ENCODE data around the gene WDR46.

Gene WDR46

DNA sequence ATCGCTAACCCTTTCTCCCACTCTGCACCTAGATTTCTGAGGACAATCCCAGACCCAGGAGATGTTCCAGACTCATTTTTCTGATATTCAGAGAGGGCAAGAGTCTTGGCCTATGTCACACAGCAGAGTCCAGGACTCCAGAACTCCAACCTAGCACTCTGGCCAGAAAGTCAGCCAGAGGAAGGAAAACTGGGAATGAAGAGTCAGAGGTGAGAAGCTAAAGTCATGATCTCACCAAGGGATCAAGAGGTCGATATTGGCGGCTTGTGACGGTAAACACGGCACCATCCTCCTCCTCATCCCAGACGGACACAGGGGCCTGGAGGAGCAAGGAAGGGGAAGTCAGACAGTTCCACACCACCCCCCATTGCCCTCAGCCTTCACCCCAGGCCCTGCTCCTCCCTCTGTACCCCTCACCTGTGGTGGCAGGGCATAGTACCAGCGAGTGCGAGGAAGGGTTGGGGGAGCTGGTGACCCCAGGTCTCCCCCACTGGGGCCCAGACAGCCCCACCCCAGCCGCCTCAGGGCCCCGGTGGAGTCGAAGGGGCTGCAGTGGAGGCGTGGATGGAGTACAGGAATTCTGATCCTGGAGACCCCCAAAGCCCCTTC lies 7.9 kb upstream of the WDR46 start:
- H3K4me3 ChIP-seq: peak overlapping the region; percentile 66 to 83 (median 76)
- H3K4me1 ChIP-seq: peaks cover 33 to 71% (median 41%) of the 10 kb centered on the region in 10 experiments
- peak overlapping the region; percentile 72 to 99 (median 98); a peak in 21 of 22 replicates for H3K27ac ChIP-seq
- peaks cover 52 to 64% (median 58%) of the 10 kb centered on the region in 11 experiments for H3K36me3 ChIP-seq
- peaks cover 0 to 58% (median 17%) of the 10 kb centered on the region in 11 experiments; a peak in 16 of 22 replicates for H4K20me1 ChIP-seq
- no peak for TF ChIP-seq Cebpa-rat (IDR thresholded peaks at IDR 0.05)
- peak overlapping the region; percentile 84 to 99 (median 96) for H3K4me2 ChIP-seq
- no peaks in the 10 kb centered on the region for H3K27me3 ChIP-seq
- no peaks in the 10 kb centered on the region for H3K9me3 ChIP-seq (replicated peaks in 1 of 11)
- peak overlapping the region; percentile 88 to 99 (median 94) for H3K9ac ChIP-seq

GRCh38 chr6:33295621-33296369 lies 6.8 kb upstream of the WDR46 start:
- Histone ChIP-seq H4K20me1 (peaks cover 0 to 53% (median 11%) of the 10 kb centered on the region in 11 experiments; a peak in 14 of 22 replicates), H3K4me2 (peak overlapping the region in 6 of 11 experiments; percentile 84 to 99 (median 98); a peak in 11 of 22 replicates), H3K27me3 (no peaks in the 10 kb centered on the region), H3K4me1 (peaks cover 27 to 71% (median 39%) of the 10 kb centered on the region in 10 experiments), H3K27ac (peak overlapping the region in 6 of 11 experiments; percentile 22 to 99 (median 98); a peak in 7 of 22 replicates), H3K36me3 (peaks cover 57 to 64% (median 61%) of the 10 kb centered on the region in 11 experiments), H3K9ac (peak overlapping the region in 10 of 11 experiments; percentile 88 to 99 (median 94); a peak in 18 of 22 replicates), H3K9me3 (replicated peaks in 1 of 11) (no peaks in the 10 kb centered on the region), H3K4me3 (peak overlapping the region in 3 of 10 experiments; percentile 76 to 83 (median 79); a peak in 3 of 20 replicates)
- no peak for TF ChIP-seq Cebpa-rat (IDR thresholded peaks at IDR 0.05)

- Histone ChIP-seq H3K4me2 (peak overlapping the region in 3 of 11 experiments; percentile 30 to 99 (median 48); a peak in 6 of 22 replicates), H4K20me1 (peaks cover 0 to 49% (median 17%) of the 10 kb centered on the region in 11 experiments; a peak in 14 of 22 replicates), H3K9ac (peak overlapping the region in 6 of 11 experiments; percentile 25 to 99 (median 92); a peak in 9 of 22 replicates), H3K4me3 (no peak overlapping the region), H3K36me3 (peaks cover 57 to 65% (median 61%) of the 10 kb centered on the region in 11 experiments), H3K27me3 (no peaks in the 10 kb centered on the region), H3K4me1 (peaks cover 27 to 74% (median 38%) of the 10 kb centered on the region in 10 experiments), H3K27ac (no peak overlapping the region), H3K9me3 (replicated peaks in 1 of 11) (no peaks in the 10 kb centered on the region)
- no peak for TF ChIP-seq Cebpa-rat (IDR thresholded peaks at IDR 0.05)
Measured at GRCh38 chr6:33294086-33294823, 5.2 kb upstream of the WDR46 start.

- Histone ChIP-seq H3K9ac (peak overlapping the region in 5 of 11 experiments; percentile 12 to 99 (median 25); a peak in 4 of 22 replicates), H3K27me3 (no peaks in the 10 kb centered on the region), H3K4me2 (peak overlapping the region in 3 of 11 experiments; percentile 6 to 99 (median 30); a peak in 2 of 22 replicates), H3K36me3 (peaks cover 57 to 67% (median 61%) of the 10 kb centered on the region in 11 experiments), H4K20me1 (peaks cover 0 to 49% (median 21%) of the 10 kb centered on the region in 11 experiments; a peak in 15 of 22 replicates), H3K4me1 (peaks cover 30 to 78% (median 40%) of the 10 kb centered on the region in 10 experiments), H3K9me3 (replicated peaks in 1 of 11) (no peaks in the 10 kb centered on the region), H3K27ac (no peak overlapping the region), H3K4me3 (no peak overlapping the region)
- TF ChIP-seq Cebpa-rat (IDR thresholded peaks at IDR 0.05): no peak
Measured at GRCh38 chr6:33292996-33293682, 4.1 kb upstream of the WDR46 start.

- H3K27ac ChIP-seq: peak overlapping the region in 10 of 11 experiments; percentile 64 to 85 (median 75); a peak in 12 of 22 replicates
- peaks cover 0 to 55% (median 27%) of the 10 kb centered on the region in 11 experiments; a peak in 15 of 22 replicates for H4K20me1 ChIP-seq
- H3K4me3 ChIP-seq: peak overlapping the region; percentile 73 to 91 (median 82)
- no peak for TF ChIP-seq Cebpa-rat (IDR thresholded peaks at IDR 0.05)
- peak overlapping the region; percentile 87 to 100 (median 96) for H3K4me2 ChIP-seq
- H3K9ac ChIP-seq: peak overlapping the region; percentile 81 to 90 (median 86)
- no peaks in the 10 kb centered on the region for H3K9me3 ChIP-seq (replicated peaks in 1 of 11)
- H3K4me1 ChIP-seq: peaks cover 27 to 76% (median 39%) of the 10 kb centered on the region in 10 experiments
- no peaks in the 10 kb centered on the region for H3K27me3 ChIP-seq
- peaks cover 69 to 79% (median 73%) of the 10 kb centered on the region in 11 experiments for H3K36me3 ChIP-seq
Measured at GRCh38 chr6:33290459-33290858, 1.4 kb upstream of the WDR46 start.

- H3K4me1 ChIP-seq: peaks cover 27 to 70% (median 39%) of the 10 kb centered on the region in 10 experiments
Measured at GRCh38 chr6:33289784-33290315, 811 bp upstream of the WDR46 start.

DNA sequence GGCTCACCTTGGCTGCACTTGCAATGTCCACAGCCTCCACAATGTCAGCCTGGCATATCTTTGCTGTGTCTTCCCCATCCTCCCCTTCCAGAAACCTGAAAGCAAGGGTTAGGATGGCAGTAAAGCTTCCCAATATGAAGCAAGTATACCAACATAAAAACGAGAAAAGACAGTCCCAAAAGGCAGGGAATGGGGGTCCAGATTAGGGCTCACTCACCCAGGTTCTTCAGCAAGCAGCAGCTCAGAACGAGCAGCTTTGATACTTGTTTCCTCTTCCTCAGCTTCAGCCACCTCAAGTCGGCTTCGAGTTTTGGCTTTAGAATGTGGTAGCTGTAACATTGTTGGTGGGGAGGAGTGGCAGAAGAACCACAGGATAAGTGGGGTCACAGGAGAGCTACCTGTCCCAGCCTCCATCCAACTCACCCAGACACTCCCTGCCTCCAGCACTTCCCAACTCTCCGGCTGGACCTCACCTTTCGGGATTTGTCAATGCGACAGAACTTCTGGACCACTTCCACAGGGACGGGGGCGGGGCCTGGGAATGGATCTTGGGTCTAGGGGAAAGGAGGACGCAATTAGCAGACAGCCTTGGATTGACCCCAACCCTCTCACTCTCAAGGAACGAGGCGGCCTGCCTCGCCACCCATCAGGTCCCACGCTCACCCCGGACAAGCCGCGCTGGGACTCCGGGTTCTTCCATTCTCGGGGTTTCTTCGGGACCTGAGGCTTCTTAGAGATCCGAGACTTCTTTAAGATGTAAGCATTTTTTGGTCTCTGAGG lies 708 bp downstream of the WDR46 start:
- peaks cover 27 to 55% (median 39%) of the 10 kb centered on the region in 10 experiments for H3K4me1 ChIP-seq
- H3K4me2 ChIP-seq: peak overlapping the region; percentile 87 to 100 (median 97)
- H3K36me3 ChIP-seq: peaks cover 69 to 79% (median 74%) of the 10 kb centered on the region in 11 experiments
- H4K20me1 ChIP-seq: peaks cover 0 to 63% (median 26%) of the 10 kb centered on the region in 11 experiments; a peak in 16 of 22 replicates
- H3K27ac ChIP-seq: peak overlapping the region; percentile 30 to 85 (median 75); a peak in 21 of 22 replicates
- H3K9ac ChIP-seq: peak overlapping the region; percentile 81 to 90 (median 86)
- H3K9me3 ChIP-seq (replicated peaks in 1 of 11): no peaks in the 10 kb centered on the region
- peak overlapping the region; percentile 73 to 91 (median 82) for H3K4me3 ChIP-seq
- TF ChIP-seq Cebpa-rat (IDR thresholded peaks at IDR 0.05): no peak
- no peaks in the 10 kb centered on the region for H3K27me3 ChIP-seq

More at GRCh38 chr6:33289784-33290315, 811 bp upstream of the WDR46 start:
- peak overlapping the region; percentile 87 to 100 (median 96) for H3K4me2 ChIP-seq
- no peak for TF ChIP-seq Cebpa-rat (IDR thresholded peaks at IDR 0.05)
- H3K27ac ChIP-seq: peak overlapping the region; percentile 57 to 85 (median 75); a peak in 21 of 22 replicates
- peak overlapping the region; percentile 73 to 91 (median 82) for H3K4me3 ChIP-seq
- peaks cover 69 to 79% (median 73%) of the 10 kb centered on the region in 11 experiments for H3K36me3 ChIP-seq
- peak overlapping the region; percentile 81 to 90 (median 86) for H3K9ac ChIP-seq
- no peaks in the 10 kb centered on the region for H3K27me3 ChIP-seq
- no peaks in the 10 kb centered on the region for H3K9me3 ChIP-seq (replicated peaks in 1 of 11)
- H4K20me1 ChIP-seq: peaks cover 0 to 55% (median 28%) of the 10 kb centered on the region in 11 experiments; a peak in 16 of 22 replicates
